Measurements from ENCODE around the gene PSIP1.
"Not testable (repeated sequence)": the region's sequence is repeated elsewhere in the genome, so short reads cannot be mapped to it uniquely, and the experiment has no call there.

The PSIP1 gene

GRCh38 chr9:15501179-15501578, 9.6 kb downstream of the PSIP1 start:
- DNase-seq: peak; percentile 34

- DNase-seq: no peak
Measured at GRCh38 chr9:15499139-15499538, 11.6 kb downstream of the PSIP1 start.

GRCh38 chr9:15498246-15498995, 12.3 kb downstream of the PSIP1 start:
- DNase-seq: no peak

GRCh38 chr9:15492485-15493150, 18.2 kb downstream of the PSIP1 start:
- DNase-seq: no peak

GRCh38 chr9:15491950-15492349, 18.8 kb downstream of the PSIP1 start:
- no peak for DNase-seq

GRCh38 chr9:15485836-15486666, 24.7 kb downstream of the PSIP1 start:
- no peak for DNase-seq

GRCh38 chr9:15484802-15485201, 26.0 kb downstream of the PSIP1 start:
- no peak for DNase-seq

- no peak for DNase-seq
Measured at GRCh38 chr9:15482146-15482545, 28.6 kb downstream of the PSIP1 start.

GRCh38 chr9:15480028-15480427, 30.7 kb downstream of the PSIP1 start:
- DNase-seq: no peak

GRCh38 chr9:15475923-15476536, 34.7 kb downstream of the PSIP1 start:
- DNase-seq: no peak

- no peak for DNase-seq
Measured at GRCh38 chr9:15469862-15470261, 40.9 kb downstream of the PSIP1 start.

- no peak for DNase-seq
Measured at GRCh38 chr9:15469406-15469805, 41.4 kb downstream of the PSIP1 start.

- peak; percentile 82 for DNase-seq
Measured at GRCh38 chr9:15468145-15468544, 42.6 kb downstream of the PSIP1 start.

- DNase-seq: no peak
Measured at GRCh38 chr9:15461601-15462000, 49.2 kb downstream of the PSIP1 start.

- DNase-seq: no peak
Measured at GRCh38 chr9:15461056-15461455, 49.7 kb downstream of the PSIP1 start.

- no peak for DNase-seq
Measured at GRCh38 chr9:15453956-15454355, 56.8 kb downstream of the PSIP1 start.

GRCh38 chr9:15444141-15444540, 66.6 kb downstream of the PSIP1 start:
- DNase-seq: no peak

- not testable (repeated sequence) for DNase-seq
Measured at GRCh38 chr9:15442264-15442663, 68.5 kb downstream of the PSIP1 start.

- not testable (repeated sequence) for DNase-seq
Measured at GRCh38 chr9:15441841-15442240, 68.9 kb downstream of the PSIP1 start.

- DNase-seq: no peak
Measured at GRCh38 chr9:15438891-15439290, 71.9 kb downstream of the PSIP1 start.

- DNase-seq: no peak
Measured at GRCh38 chr9:15433661-15434060, 77.1 kb downstream of the PSIP1 start.

GRCh38 chr9:15433191-15433590, 77.6 kb downstream of the PSIP1 start:
- DNase-seq: no peak
